K562 (cell line): ENCODE data around the gene RNF180. TPM values are rescaled to one million over a fixed set of nuclear protein-coding genes. Genes with fewer than 3 reads are reported as not detected.

ENCODE experiments used
- ATAC-seq: fragments of 200-7000 bp; cut with Tn5 transposase; 3 replicates; pipeline ENCODE4 v1.9.1; 2020; ENCODE audit warnings: moderate library complexity
- BruUV-seq: library from RNA; stranded (reverse); fragments of 400-500 nt; replicated peaks from 2 replicates; lab custom pipeline; 2021; lab: Mats Ljungman, UMichigan
- CTCF ChIA-PET: fragments of 300-600 bp; formaldehyde crosslinking; extraction: SDS; loops from one replicate; lab custom pipeline; 2021; ENCODE audit warnings: low intra/inter-chr PET ratio; lab: Yijun Ruan, JAX
- POLR2A ChIA-PET: fragments of 300-600, 350-650 bp; sonication (Branson Sonifier 250); formaldehyde crosslinking; extraction: SDS; loops from one replicate; lab custom pipeline; 2021; ENCODE audit warnings: antibody characterized with exemption, inconsistent platforms; lab: Yijun Ruan, JAX
- DNase-seq, 4 experiments: peaks; one replicate each; pipeline versions ENCODE4 v3.0.0 to v3.0.0-alpha.2; 2011 to 2018; ENCODE audit warnings: low spot score in 3 of 4, mixed read lengths in 3 of 4; ENCODE audit errors: extremely low read depth in 1 of 4
- FAIRE-seq: peaks from 2 replicates; lab custom pipeline; 2011; peaks lifted over from hg19 to GRCh38; lab: Jason Lieb, UNC
- H2AFZ ChIP-seq: 2 replicates; pipeline ENCODE4 v1.6.0; 2011; ENCODE audit warnings: low read depth, low read length, control low read depth, inconsistent platforms
- H3K27ac ChIP-seq: fragments of 200-600 bp; 3 replicates; pipeline ENCODE4 v1.8.0; 2011; ENCODE audit warnings: low read depth, mild to moderate bottlenecking, control low read depth, inconsistent platforms, low read length, moderate library complexity, mixed read lengths; ENCODE audit errors: extremely low read depth
- H3K27me3 ChIP-seq, 2 experiments: fragments of 300-600 bp in 1 of 2; 2 replicates in 1 of 2; 3 replicates in 1 of 2; pipeline versions ENCODE4 v1.6.0 to v1.8.0; 2011; ENCODE audit warnings: inconsistent platforms in 2 of 2, low read length in 2 of 2, mild to moderate bottlenecking in 1 of 2, mixed read lengths in 1 of 2, moderate library complexity in 1 of 2; ENCODE audit not compliant: control insufficient read depth in 2 of 2, insufficient read depth in 2 of 2
- H3K36me3 ChIP-seq: fragments of 300-600 bp; 3 replicates; pipeline ENCODE4 v1.8.0; 2011; ENCODE audit warnings: mild to moderate bottlenecking, low read length, inconsistent platforms; ENCODE audit not compliant: control insufficient read depth, insufficient read depth
- H3K4me1 ChIP-seq, 2 experiments: fragments of 200-600 bp in 1 of 2; replicated peaks in 1 of 2; 2 replicates in 1 of 2; 3 replicates in 1 of 2; pipeline versions ENCODE4 v1.5.1 to v1.8.0; 2011; ENCODE audit warnings: inconsistent platforms in 2 of 2, low read length in 2 of 2, mild to moderate bottlenecking in 1 of 2, mixed read lengths in 1 of 2, moderate library complexity in 1 of 2; ENCODE audit not compliant: control insufficient read depth in 2 of 2, insufficient read depth in 2 of 2
- H3K4me2 ChIP-seq: 2 replicates; pipeline ENCODE4 v1.6.1; 2011; ENCODE audit warnings: low read length, control low read depth, inconsistent platforms, mixed read lengths; ENCODE audit not compliant: insufficient read depth
- H3K4me3 ChIP-seq: fragments of 200-600 bp; sonication (generic), shearing (Covaris generic); 2 replicates; pipeline ENCODE4 v1.5.1; 2016; ENCODE audit warnings: control low read depth, inconsistent platforms
- H3K79me2 ChIP-seq: fragments of 200-600 bp; 3 replicates; pipeline ENCODE4 v1.8.0; 2011; ENCODE audit warnings: low read length, inconsistent platforms; ENCODE audit not compliant: control insufficient read depth, insufficient read depth
- H3K9ac ChIP-seq, 2 experiments: 2 replicates each; pipeline versions ENCODE4 v1.6.0 to v1.6.1; 2011; ENCODE audit warnings: low read depth in 2 of 2, low read length in 2 of 2, control low read depth in 1 of 2, inconsistent platforms in 1 of 2, mild to moderate bottlenecking in 1 of 2, mixed read lengths in 1 of 2; ENCODE audit not compliant: insufficient read depth in 1 of 2
- H3K9me1 ChIP-seq: one replicate; pipeline ENCODE4 v1.6.0; 2011; ENCODE audit warnings: inconsistent platforms, mild to moderate bottlenecking, low read length, moderate library complexity; ENCODE audit not compliant: control insufficient read depth, insufficient read depth
- H3K9me3 ChIP-seq: replicated peaks from 2 replicates; pipeline ENCODE4 v1.5.1; 2011; ENCODE audit warnings: low read depth, low read length, inconsistent platforms; ENCODE audit not compliant: control insufficient read depth, insufficient read depth
- H4K20me1 ChIP-seq: replicated peaks from 2 replicates; pipeline ENCODE4 v1.6.1; 2011; ENCODE audit warnings: low read length, inconsistent platforms, mixed read lengths; ENCODE audit not compliant: control insufficient read depth, insufficient read depth
- ZNF311 ChIP-seq: fragments of 250-450 bp; sonication (Bioruptor Pico); IDR thresholded peaks from 2 replicates; pipeline ENCODE4 v1.4.0; 2020; ENCODE audit warnings: mild to moderate bottlenecking, moderate library complexity
- ZNF699 ChIP-seq: fragments of 250-450 bp; sonication (Bioruptor Pico); IDR thresholded peaks from 2 replicates; pipeline ENCODE4 v1.8.0; 2021; ENCODE audit warnings: mild to moderate bottlenecking, moderate library complexity; ENCODE audit not compliant: insufficient replicate concordance
- ZSCAN29 ChIP-seq: fragments of 450-650 bp; IDR thresholded peaks from 2 replicates; pipeline ENCODE4 v1.6.1; 2017
- WGBS: fragments of 100-300 bp; shearing (Covaris generic); methylation state at CpG from one replicate; pipeline ENCODE4 v1.1.6; 2016; ENCODE audit warnings: low coverage, mixed read lengths; ENCODE audit not compliant: insufficient coverage; ENCODE audit errors: missing lambda C conversion rate; 5-methylcytosine and 5-hydroxymethylcytosine counted together
- in situ Hi-C: fragments of 300-500 bp; cut with MboI; formaldehyde crosslinking; loops from 4 replicates; pipeline ENCODE4 v1.15.0; 2018; ENCODE audit warnings: inconsistent platforms, mixed read lengths
- intact Hi-C: fragments of 100-400 bp; cut with micrococcal nuclease; formaldehyde crosslinking; loops from 2 replicates; pipeline ENCODE4 v1.14.2; 2022
- polyA plus RNA-seq, 8 experiments: library from polyadenylated mRNA; depleted of rRNA in 4 of 8; stranded (reverse) in 5 of 8; unstranded in 3 of 8; fragments of >200 nt; fragmentation: Nextera tagmentation in 2 of 8; fragmentation: Illumina TruSeq in 1 of 8; extraction: Ambion mirVana in 2 of 8; extraction: Trizol in 1 of 8; gene quantifications; 2 replicates each; pipeline versions ENCODE4 v1.2.1 to v1.2.3, GENCODE V29; 2011 to 2014; ENCODE audit warnings: inconsistent platforms in 1 of 8, missing spikeins in 1 of 8
- total RNA-seq, 7 experiments: library from RNA; depleted of rRNA in 6 of 7; stranded (reverse); fragments of >200 nt in 6 of 7; fragmentation: Illumina TruSeq in 2 of 7; extraction: Trizol in 2 of 7; gene quantifications; 2 replicates each; pipeline versions ENCODE4 v1.2.1 to v1.2.3, GENCODE V29; 2011 to 2021; ENCODE audit warnings: low replicate concordance in 1 of 7
- TF ChIP-seq, protein P1 (sequence below): fragments of 450-650 bp; IDR thresholded peaks from 2 replicates; pipeline ENCODE4 v1.6.1; 2018; ENCODE audit not compliant: partially characterized antibody
- TF ChIP-seq, protein P2 (sequence below): IDR thresholded peaks from 2 replicates; pipeline ENCODE4 v1.6.1; 2012; ENCODE audit warnings: low read depth, low read length, improper control_type of control experiment, borderline replicate concordance

RNF180 gene
- total and polyA plus RNA-seq, 9 of the 15 experiments (the other 6 are each of a cell fraction or from before 2014, with no cell fraction given): 0.05 TPM; not detected in 8

DNA sequence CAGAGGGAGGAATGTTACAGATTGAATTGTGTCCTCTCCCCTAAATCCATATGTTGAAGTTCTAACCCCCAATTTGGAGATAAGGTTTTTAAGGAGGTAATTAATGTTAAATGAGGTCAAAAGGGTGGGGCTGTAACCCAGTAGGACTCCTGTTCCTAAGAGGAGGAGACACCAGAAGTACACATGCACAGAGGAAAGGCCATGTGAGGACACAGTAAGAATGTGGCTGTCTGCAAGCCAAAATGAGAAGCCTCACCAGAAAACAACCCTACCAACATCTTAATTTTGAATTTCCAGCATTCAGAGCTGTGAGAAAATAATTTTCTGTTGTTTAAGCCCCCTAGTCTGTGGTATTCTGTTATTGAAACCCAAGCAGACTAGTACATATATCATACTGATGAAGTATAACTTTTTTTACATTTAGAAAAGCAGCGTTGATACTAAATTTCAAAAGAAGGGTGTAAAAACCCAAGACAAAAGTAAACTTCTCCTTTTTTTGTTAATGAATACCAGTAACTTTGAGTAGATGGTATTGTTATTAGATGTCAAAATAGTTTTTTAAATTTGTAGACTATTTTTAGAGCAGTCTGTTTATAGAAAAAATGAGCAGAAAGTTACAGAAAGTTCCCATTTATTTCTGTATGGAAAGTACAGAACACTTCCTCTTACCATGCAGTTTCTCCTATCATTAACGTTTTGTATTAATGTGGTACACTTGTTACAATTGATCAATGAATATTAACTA lies 25.1 kb downstream of the RNF180 start:
- H3K4me1 ChIP-seq: no peaks in the 10 kb centered on the region
- no peak for ATAC-seq
- no peaks in the 10 kb centered on the region for H3K36me3 ChIP-seq
- no peak overlapping the region for H3K4me2 ChIP-seq
- no peaks in the 10 kb centered on the region for H3K9me3 ChIP-seq
- H3K27ac ChIP-seq: no peak overlapping the region
- no peak overlapping the region for H3K4me3 ChIP-seq
- intact Hi-C loops: no loop called here
- in situ Hi-C loops: no loop called here
- H4K20me1 ChIP-seq: no peaks in the 10 kb centered on the region
- WGBS: 0% methylated on average over 2 of the region's 2 CpGs
- no peaks in the 10 kb centered on the region for H3K27me3 ChIP-seq
- H3K9me1 ChIP-seq: no peaks in the 10 kb centered on the region
- BruUV-seq: no TSS peak
- CTCF ChIA-PET: no interaction called here
- H2AFZ ChIP-seq: no peak overlapping the region
- H3K79me2 ChIP-seq: no peaks in the 10 kb centered on the region
- TF ChIP-seq ZNF311 (CRISPR knock-in tag): no peak
- TF ChIP-seq ZSCAN29: no peak
- TF ChIP-seq ZNF699: no peak
- TF ChIP-seq, protein P1, sequence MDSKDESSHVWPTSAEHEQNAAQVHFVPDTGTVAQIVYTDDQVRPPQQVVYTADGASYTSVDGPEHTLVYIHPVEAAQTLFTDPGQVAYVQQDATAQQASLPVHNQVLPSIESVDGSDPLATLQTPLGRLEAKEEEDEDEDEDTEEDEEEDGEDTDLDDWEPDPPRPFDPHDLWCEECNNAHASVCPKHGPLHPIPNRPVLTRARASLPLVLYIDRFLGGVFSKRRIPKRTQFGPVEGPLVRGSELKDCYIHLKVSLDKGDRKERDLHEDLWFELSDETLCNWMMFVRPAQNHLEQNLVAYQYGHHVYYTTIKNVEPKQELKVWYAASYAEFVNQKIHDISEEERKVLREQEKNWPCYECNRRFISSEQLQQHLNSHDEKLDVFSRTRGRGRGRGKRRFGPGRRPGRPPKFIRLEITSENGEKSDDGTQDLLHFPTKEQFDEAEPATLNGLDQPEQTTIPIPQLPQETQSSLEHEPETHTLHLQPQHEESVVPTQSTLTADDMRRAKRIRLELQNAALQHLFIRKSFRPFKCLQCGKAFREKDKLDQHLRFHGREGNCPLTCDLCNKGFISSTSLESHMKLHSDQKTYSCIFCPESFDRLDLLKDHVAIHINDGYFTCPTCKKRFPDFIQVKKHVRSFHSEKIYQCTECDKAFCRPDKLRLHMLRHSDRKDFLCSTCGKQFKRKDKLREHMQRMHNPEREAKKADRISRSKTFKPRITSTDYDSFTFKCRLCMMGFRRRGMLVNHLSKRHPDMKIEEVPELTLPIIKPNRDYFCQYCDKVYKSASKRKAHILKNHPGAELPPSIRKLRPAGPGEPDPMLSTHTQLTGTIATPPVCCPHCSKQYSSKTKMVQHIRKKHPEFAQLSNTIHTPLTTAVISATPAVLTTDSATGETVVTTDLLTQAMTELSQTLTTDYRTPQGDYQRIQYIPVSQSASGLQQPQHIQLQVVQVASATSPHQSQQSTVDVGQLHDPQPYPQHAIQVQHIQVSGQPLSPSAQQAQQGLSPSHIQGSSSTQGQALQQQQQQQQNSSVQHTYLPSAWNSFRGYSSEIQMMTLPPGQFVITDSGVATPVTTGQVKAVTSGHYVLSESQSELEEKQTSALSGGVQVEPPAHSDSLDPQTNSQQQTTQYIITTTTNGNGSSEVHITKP: no peak
- TF ChIP-seq, protein P2, sequence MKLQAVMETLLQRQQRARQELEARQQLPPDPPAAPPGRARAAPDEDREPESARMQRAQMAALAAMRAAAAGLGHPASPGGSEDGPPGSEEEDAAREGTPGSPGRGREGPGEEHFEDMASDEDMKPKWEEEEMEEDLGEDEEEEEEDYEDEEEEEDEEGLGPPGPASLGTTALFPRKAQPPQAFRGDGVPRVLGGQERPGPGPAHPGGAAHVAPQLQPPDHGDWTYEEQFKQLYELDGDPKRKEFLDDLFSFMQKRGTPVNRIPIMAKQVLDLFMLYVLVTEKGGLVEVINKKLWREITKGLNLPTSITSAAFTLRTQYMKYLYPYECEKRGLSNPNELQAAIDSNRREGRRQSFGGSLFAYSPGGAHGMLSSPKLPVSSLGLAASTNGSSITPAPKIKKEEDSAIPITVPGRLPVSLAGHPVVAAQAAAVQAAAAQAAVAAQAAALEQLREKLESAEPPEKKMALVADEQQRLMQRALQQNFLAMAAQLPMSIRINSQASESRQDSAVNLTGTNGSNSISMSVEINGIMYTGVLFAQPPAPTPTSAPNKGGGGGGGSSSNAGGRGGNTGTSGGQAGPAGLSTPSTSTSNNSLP: no peak
- no peak overlapping the region for H3K9ac ChIP-seq
- no peak for DNase-seq
- POLR2A ChIA-PET: no interaction called here
- FAIRE-seq: no peak
